Astrocyte (in vitro differentiated cells and primary cell): ENCODE results near the gene CPA4.

Experiments used
- CTCF ChIP-seq: IDR thresholded peaks from 2 replicates; pipeline ENCODE4 v1.5.1; 2011; ENCODE audit warnings: low read depth, mild to moderate bottlenecking, inconsistent platforms, low read length, moderate library complexity; ENCODE audit not compliant: insufficient read depth
- EZH2 ChIP-seq: IDR thresholded peaks from 2 replicates; pipeline ENCODE4 v1.6.1; 2012; ENCODE audit warnings: mild to moderate bottlenecking, low read length, inconsistent platforms; ENCODE audit not compliant: insufficient read depth

- no peak for TF ChIP-seq CTCF
- no peak for TF ChIP-seq EZH2
These were observed 2.2 kb upstream of the CPA4 start for GRCh38 chr7:130290745-130291144.
